WTC11 (cell line): Measurements from ENCODE around the gene GALNTL6. TPM values are rescaled to one million over a fixed set of nuclear protein-coding genes. Genes with fewer than 3 reads are reported as not detected.

Experiments
- ATAC-seq: fragments of 200-7000 bp; cut with Tn5 transposase; 2 replicates; pipeline ENCODE4 v1.10.0; 2021; ENCODE audit warnings: mild to moderate bottlenecking, moderate library complexity
- CTCF ChIA-PET: fragments of 300-600 bp; sonication (Branson Sonifier 250); formaldehyde crosslinking; loops from one replicate; lab custom pipeline; 2021; ENCODE audit warnings: antibody characterized with exemption; lab: Charles Lee
- POLR2A ChIA-PET: fragments of 350-600 bp; sonication (Branson Sonifier 250); formaldehyde crosslinking; loops from one replicate; lab custom pipeline; 2021; ENCODE audit warnings: antibody characterized with exemption; lab: Charles Lee
- DNase-seq: peaks from one replicate; pipeline ENCODE4 v3.0.0; 2021; ENCODE audit warnings: low spot score
- H3K27ac Mint-ChIP-seq: 2 replicates; pipeline ENCODE4 v1.8.0; 2021; ENCODE audit warnings: mixed read lengths
- H3K27me3 Mint-ChIP-seq: 2 replicates; pipeline ENCODE4 v1.8.0; 2021; ENCODE audit warnings: low read depth, mild to moderate bottlenecking, moderate library complexity, mixed read lengths
- H3K36me3 Mint-ChIP-seq: 2 replicates; pipeline ENCODE4 v1.8.0; 2021; ENCODE audit warnings: mixed read lengths
- H3K4me1 Mint-ChIP-seq: 2 replicates; pipeline ENCODE4 v1.8.0; 2022; ENCODE audit warnings: mixed read lengths
- H3K4me3 Mint-ChIP-seq: 2 replicates; pipeline ENCODE4 v1.8.0; 2021; ENCODE audit warnings: mild to moderate bottlenecking, moderate library complexity, mixed read lengths
- H3K9me3 Mint-ChIP-seq: 2 replicates; pipeline ENCODE4 v1.8.0; 2021; ENCODE audit warnings: mixed read lengths
- AR ChIP-seq: fragments of 250-450 bp; sonication (Bioruptor Pico); IDR thresholded peaks from 2 replicates; pipeline ENCODE4 v1.9.0; 2021; ENCODE audit warnings: mild to moderate bottlenecking
- ATF1 ChIP-seq: sonication (generic); formaldehyde crosslinking; IDR thresholded peaks from 2 replicates; pipeline ENCODE4 v1.8.1; 2023; ENCODE audit warnings: mild to moderate bottlenecking, moderate library complexity, missing genetic modification reagents
- CREM ChIP-seq: sonication (generic); formaldehyde crosslinking; IDR thresholded peaks from 2 replicates; pipeline ENCODE4 v1.8.1; 2022; ENCODE audit warnings: mild to moderate bottlenecking, missing genetic modification reagents, moderate library complexity
- CTCF ChIP-seq: fragments of 200-600 bp; IDR thresholded peaks from 2 replicates; pipeline ENCODE4 v1.8.0; 2022; ENCODE audit warnings: antibody characterized with exemption
- E2F1 ChIP-seq: sonication (generic); formaldehyde crosslinking; IDR thresholded peaks from 2 replicates; pipeline ENCODE4 v1.8.0; 2022; ENCODE audit warnings: mild to moderate bottlenecking, missing genetic modification reagents
- ETV6 ChIP-seq: sonication (generic); formaldehyde crosslinking; IDR thresholded peaks from 2 replicates; pipeline ENCODE4 v1.8.1; 2022; ENCODE audit warnings: mild to moderate bottlenecking, missing genetic modification reagents
- FOXJ3 ChIP-seq: sonication (generic); formaldehyde crosslinking; IDR thresholded peaks from 2 replicates; pipeline ENCODE4 v1.9.0; 2021; ENCODE audit warnings: missing genetic modification reagents, mild to moderate bottlenecking, borderline replicate concordance
- FOXP1 ChIP-seq: sonication (generic); formaldehyde crosslinking; IDR thresholded peaks from 2 replicates; pipeline ENCODE4 v1.8.0; 2022; ENCODE audit warnings: missing genetic modification reagents, mild to moderate bottlenecking, moderate library complexity, borderline replicate concordance
- GABPB1 ChIP-seq: sonication (generic); formaldehyde crosslinking; IDR thresholded peaks from 2 replicates; pipeline ENCODE4 v1.8.1; 2023; ENCODE audit warnings: mild to moderate bottlenecking, missing genetic modification reagents
- IRF2 ChIP-seq: sonication (generic); formaldehyde crosslinking; IDR thresholded peaks from 2 replicates; pipeline ENCODE4 v1.8.0; 2022; ENCODE audit warnings: low read depth, missing genetic modification reagents, borderline replicate concordance
- NFATC4 ChIP-seq: fragments of 250-450 bp; sonication (Bioruptor Pico); IDR thresholded peaks from 2 replicates; pipeline ENCODE4 v1.9.0; 2021; ENCODE audit warnings: mild to moderate bottlenecking
- NFE2L1 ChIP-seq: sonication (generic); formaldehyde crosslinking; IDR thresholded peaks from 2 replicates; pipeline ENCODE4 v1.8.1; 2023; ENCODE audit warnings: missing genetic modification reagents
- NFYB ChIP-seq: sonication (generic); formaldehyde crosslinking; conservative IDR thresholded peaks from 2 replicates; pipeline ENCODE4 v1.8.0; 2022; ENCODE audit warnings: low read depth, missing genetic modification reagents
- NR2C2 ChIP-seq: sonication (generic); formaldehyde crosslinking; IDR thresholded peaks from 2 replicates; pipeline ENCODE4 v1.8.0; 2022; ENCODE audit warnings: mild to moderate bottlenecking, missing genetic modification reagents
- RORB ChIP-seq: fragments of 250-450 bp; sonication (Bioruptor Pico); IDR thresholded peaks from 2 replicates; pipeline ENCODE4 v1.9.0; 2021; ENCODE audit warnings: mild to moderate bottlenecking
- SOX15 ChIP-seq: fragments of 250-450 bp; sonication (Bioruptor Pico); IDR thresholded peaks from 2 replicates; pipeline ENCODE4 v1.9.0; 2021; ENCODE audit warnings: mild to moderate bottlenecking
- SP1 ChIP-seq: sonication (generic); formaldehyde crosslinking; conservative IDR thresholded peaks from 2 replicates; pipeline ENCODE4 v1.8.1; 2022; ENCODE audit warnings: missing genetic modification reagents
- ZNF138 ChIP-seq: sonication (generic); formaldehyde crosslinking; conservative IDR thresholded peaks from 2 replicates; pipeline ENCODE4 v1.8.1; 2022; ENCODE audit warnings: mild to moderate bottlenecking, moderate library complexity, missing genetic modification reagents
- ZNF281 ChIP-seq: sonication (generic); formaldehyde crosslinking; IDR thresholded peaks from 2 replicates; pipeline ENCODE4 v1.8.0; 2023; ENCODE audit warnings: mild to moderate bottlenecking, missing genetic modification reagents
- ZSCAN18 ChIP-seq: fragments of 250-450 bp; sonication (Bioruptor Pico); IDR thresholded peaks from 2 replicates; pipeline ENCODE4 v2.1.2; 2022; ENCODE audit warnings: mild to moderate bottlenecking, moderate library complexity
- total RNA-seq: library from RNA; stranded (reverse); gene quantifications from 3 replicates; pipeline ENCODE4 v1.2.3, GENCODE V29; 2021

The GALNTL6 gene
- total RNA-seq, 1 experiment from 2014 or later, result 0.24 TPM

- TF ChIP-seq FOXP1 (CRISPR knock-in tag), result no peak
- no peak for TF ChIP-seq GABPB1 (CRISPR knock-in tag)
- TF ChIP-seq NFATC4, result no peak
- TF ChIP-seq AR, result no peak
Observed at GRCh38 chr4:171834640-171835039, 21.4 kb downstream of the GALNTL6 start (continued).

- ATAC-seq, result no peak
- Mint-ChIP-seq H3K9me3 (peaks cover 8% of the 10 kb centered on the region; the same call in 1 of the 2 replicates), H3K27me3 (no peaks in the 10 kb centered on the region), H3K4me1 (peaks cover 3% of the 10 kb centered on the region), H3K36me3 (no peaks in the 10 kb centered on the region), H3K27ac (no peak overlapping the region), H3K4me3 (no peak overlapping the region)
- POLR2A ChIA-PET, result no interaction called here
- TF ChIP-seq NFYB (CRISPR knock-in tag), result no peak
- TF ChIP-seq ZNF281 (CRISPR knock-in tag), result no peak
- CTCF ChIA-PET, result no interaction called here
- DNase-seq, result no peak
Observed at GRCh38 chr4:171843456-171843855, 30.3 kb downstream of the GALNTL6 start.

- no peak for TF ChIP-seq SOX15 (CRISPR knock-in tag)
- TF ChIP-seq NR2C2 (CRISPR knock-in tag), result no peak
- TF ChIP-seq CTCF, result peak; percentile 76
- H3K36me3 Mint-ChIP-seq, result no peaks in the 10 kb centered on the region
- DNase-seq (peak; percentile 84), ATAC-seq (peak; percentile 95)
- POLR2A ChIA-PET, result no interaction called here
- H3K27ac Mint-ChIP-seq, result no peak overlapping the region
- H3K9me3 Mint-ChIP-seq, result peaks cover 8% of the 10 kb centered on the region; the same call in 1 of the 2 replicates
- peaks cover 24% of the 10 kb centered on the region for H3K4me1 Mint-ChIP-seq
- no peaks in the 10 kb centered on the region for H3K27me3 Mint-ChIP-seq
- CTCF ChIA-PET, result interaction anchor here (1.1 kb wide), 1 partner anchor 188 kb away, joined by 3 read pairs; no protein-coding TSS in a partner anchor
- H3K4me3 Mint-ChIP-seq, result no peak overlapping the region
Observed at GRCh38 chr4:171846232-171846631, 33.0 kb downstream of the GALNTL6 start.

- no peaks in the 10 kb centered on the region for H3K27me3 Mint-ChIP-seq
- POLR2A ChIA-PET, result no interaction called here
- H3K9me3 Mint-ChIP-seq, result peaks cover 8% of the 10 kb centered on the region; the same call in 1 of the 2 replicates
- CTCF ChIA-PET, result interaction anchor here (1.1 kb wide), 1 partner anchor 187 kb away, joined by 3 read pairs; no protein-coding TSS in a partner anchor
- H3K36me3 Mint-ChIP-seq, result no peaks in the 10 kb centered on the region
- no peak overlapping the region for H3K4me3 Mint-ChIP-seq
- H3K27ac Mint-ChIP-seq, result no peak overlapping the region
- peaks cover 31% of the 10 kb centered on the region for H3K4me1 Mint-ChIP-seq
- no peak for DNase-seq
- no peak for ATAC-seq
- TF ChIP-seq SP1 (CRISPR knock-in tag) (no peak), ZNF138 (CRISPR knock-in tag) (no peak), FOXJ3 (no peak), ETV6 (CRISPR knock-in tag) (no peak), IRF2 (CRISPR knock-in tag) (no peak), ZSCAN18 (CRISPR knock-in tag) (no peak), SOX15 (CRISPR knock-in tag) (no peak), ATF1 (CRISPR knock-in tag) (no peak), RORB (CRISPR knock-in tag) (no peak), NFYB (CRISPR knock-in tag) (no peak), E2F1 (CRISPR knock-in tag) (no peak), CREM (no peak), NFE2L1 (CRISPR knock-in tag) (no peak)
Observed at GRCh38 chr4:171846893-171847292, 33.7 kb downstream of the GALNTL6 start.
